Mesothelial cell of epicardium (in vitro differentiated cells): ENCODE data around the gene FAHD1. TPM values are rescaled to one million over a fixed set of nuclear protein-coding genes. Genes with fewer than 3 reads are reported as not detected.
A peak's percentile ranks its signal among the peaks of the same experiment; 100 is the strongest.

Experiments used
- DNase-seq, 2 experiments: peaks; one replicate each; pipeline ENCODE4 v3.0.0; 2021; ENCODE audit warnings: low spot score in 2 of 2; ENCODE audit not compliant: unreplicated experiment in 2 of 2
- H3K27ac Mint-ChIP-seq: 2 replicates; pipeline ENCODE4 v1.8.0; 2021; ENCODE audit warnings: mixed read lengths
- H3K27me3 Mint-ChIP-seq: 2 replicates; pipeline ENCODE4 v1.8.0; 2021; ENCODE audit warnings: low read depth, mixed read lengths
- H3K36me3 Mint-ChIP-seq: 2 replicates; pipeline ENCODE4 v1.8.0; 2021; ENCODE audit warnings: mixed read lengths
- H3K4me1 Mint-ChIP-seq: 2 replicates; pipeline ENCODE4 v1.8.0; 2021; ENCODE audit warnings: mixed read lengths
- H3K4me3 Mint-ChIP-seq: 2 replicates; pipeline ENCODE4 v1.8.0; 2021; ENCODE audit warnings: mild to moderate bottlenecking, moderate library complexity, mixed read lengths
- H3K9me3 Mint-ChIP-seq: 2 replicates; pipeline ENCODE4 v1.8.0; 2021; ENCODE audit warnings: mixed read lengths
- CTCF ChIP-seq: fragments of 200-600 bp; sonication (generic); IDR thresholded peaks from one replicate; pipeline ENCODE4 v1.5.0; 2021; ENCODE audit warnings: antibody characterized with exemption; ENCODE audit not compliant: unreplicated experiment
- total RNA-seq: library from RNA; stranded (reverse); gene quantifications from 3 replicates; pipeline ENCODE4 v1.2.1, GENCODE V29; 2021

Gene FAHD1
- total RNA-seq, 1 donor from 2014 or later: 23.1 TPM

DNA sequence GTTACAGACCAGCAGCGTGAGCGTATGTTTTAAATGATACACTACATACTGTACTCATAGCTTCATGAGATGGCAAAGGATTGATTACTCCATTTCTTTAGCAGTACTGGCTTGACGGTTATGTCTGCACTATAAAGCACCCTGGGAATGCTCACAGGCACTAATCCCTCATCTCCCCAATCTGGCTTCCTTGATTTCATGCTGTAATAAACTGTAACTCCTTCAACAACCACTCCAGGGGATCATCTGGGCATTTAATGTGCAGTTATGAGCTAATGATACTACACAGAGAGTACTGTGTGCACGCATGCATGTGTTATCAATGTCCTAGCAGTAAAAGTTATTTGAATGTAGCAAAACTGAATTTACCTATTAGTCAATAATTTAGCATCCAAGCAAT is 24.8 kb downstream of the FAHD1 start:
- Mint-ChIP-seq H3K27me3 (peaks cover 63% of the 10 kb centered on the region), H3K27ac (no peak overlapping the region)
- no peak for DNase-seq

GRCh38 chr16:1857433-1858097 is 30.6 kb downstream of the FAHD1 start:
- H3K4me3 Mint-ChIP-seq: no peak overlapping the region
- no peak for DNase-seq
- H3K36me3 Mint-ChIP-seq: no peaks in the 10 kb centered on the region
- H3K27me3 Mint-ChIP-seq: peaks cover 81% of the 10 kb centered on the region
- H3K27ac Mint-ChIP-seq: no peak overlapping the region
- no peaks in the 10 kb centered on the region for H3K9me3 Mint-ChIP-seq
- peaks cover 17% of the 10 kb centered on the region for H3K4me1 Mint-ChIP-seq
- no peak for TF ChIP-seq CTCF

More for the DNA sequence above, 24.8 kb downstream of the FAHD1 start:
- Mint-ChIP-seq H3K4me3 (no peak overlapping the region), H3K4me1 (peaks cover 4% of the 10 kb centered on the region), H3K9me3 (no peaks in the 10 kb centered on the region), H3K36me3 (no peaks in the 10 kb centered on the region)
- no peak for TF ChIP-seq CTCF

GRCh38 chr16:1858189-1858865 is 31.3 kb downstream of the FAHD1 start:
- no peak overlapping the region for H3K4me3 Mint-ChIP-seq
- H3K27ac Mint-ChIP-seq: peak overlapping the region; percentile 84
- H3K36me3 Mint-ChIP-seq: no peaks in the 10 kb centered on the region

DNA sequence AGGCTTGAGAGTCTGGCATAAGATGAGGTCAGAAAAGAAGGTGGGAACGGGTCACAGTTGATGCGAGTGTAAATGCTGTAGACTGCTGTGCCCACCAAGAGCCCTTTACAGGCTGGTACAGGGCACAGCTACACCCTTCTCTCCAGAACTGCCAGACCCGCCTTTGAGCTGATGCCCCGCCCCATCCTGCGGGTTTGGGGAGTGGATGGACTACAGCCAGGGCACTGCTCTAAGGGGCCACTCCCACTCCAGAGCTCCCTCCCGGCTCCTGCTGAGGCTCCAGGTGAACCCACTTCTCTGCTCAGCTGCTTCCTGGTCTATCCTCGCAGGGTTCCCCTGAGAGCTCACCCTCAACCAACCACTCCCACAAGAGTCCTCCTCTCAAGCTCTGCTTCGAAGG is 32.6 kb downstream of the FAHD1 start:
- no peak for DNase-seq
- peaks cover 68% of the 10 kb centered on the region for H3K27me3 Mint-ChIP-seq
- no peak overlapping the region for H3K4me3 Mint-ChIP-seq

More at GRCh38 chr16:1858189-1858865, 31.3 kb downstream of the FAHD1 start:
- Mint-ChIP-seq H3K4me1 (peaks cover 17% of the 10 kb centered on the region), H3K27me3 (peaks cover 74% of the 10 kb centered on the region), H3K9me3 (no peaks in the 10 kb centered on the region)
- TF ChIP-seq CTCF: no peak
- DNase-seq: no peak

DNA sequence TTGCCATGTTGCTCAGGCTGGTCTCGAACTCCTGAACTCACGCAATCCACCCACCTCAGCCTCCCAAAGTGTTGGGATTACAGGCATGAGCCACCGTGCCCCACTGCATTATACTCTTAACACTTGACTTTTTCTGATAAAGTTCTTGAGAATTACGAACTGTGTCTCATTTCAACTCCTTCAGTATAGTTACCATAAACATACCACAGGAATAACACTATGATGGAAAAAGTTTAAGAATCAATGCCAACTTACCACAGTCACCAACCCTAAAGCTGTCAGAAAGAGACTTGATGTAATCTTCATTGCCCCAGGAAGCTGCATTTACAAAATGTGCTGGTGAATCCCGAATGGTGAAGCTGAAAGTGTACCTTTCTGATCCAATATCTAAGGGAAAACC is 34.7 kb downstream of the FAHD1 start:
- Mint-ChIP-seq H3K27ac (no peak overlapping the region), H3K9me3 (no peaks in the 10 kb centered on the region), H3K27me3 (peaks cover 77% of the 10 kb centered on the region), H3K4me3 (no peak overlapping the region), H3K4me1 (peaks cover 13% of the 10 kb centered on the region), H3K36me3 (no peaks in the 10 kb centered on the region)
- no peak for TF ChIP-seq CTCF
- DNase-seq: no peak

More for the DNA sequence above, 32.6 kb downstream of the FAHD1 start:
- H3K36me3 Mint-ChIP-seq: no peaks in the 10 kb centered on the region
- peaks cover 17% of the 10 kb centered on the region for H3K4me1 Mint-ChIP-seq
- H3K9me3 Mint-ChIP-seq: no peaks in the 10 kb centered on the region
- TF ChIP-seq CTCF: no peak
- no peak overlapping the region for H3K27ac Mint-ChIP-seq
